Right ventricle myocardium inferior (tissue), 1 donor: ENCODE measurements around the gene DIRAS2. TPM values are rescaled to one million over a fixed set of nuclear protein-coding genes. Genes with fewer than 3 reads are reported as not detected.

ENCODE experiments used
- ATAC-seq: fragments of 200-7000 bp; cut with Tn5 transposase; one replicate; pipeline ENCODE4 v1.9.1; 2020; ENCODE audit warnings: mild to moderate bottlenecking, moderate library complexity
- DNase-seq: peaks from one replicate; pipeline ENCODE4 v3.0.0; 2021; ENCODE audit errors: missing footprints
- intact Hi-C: fragments of 100-400 bp; cut with DNase I; formaldehyde crosslinking; loops from one replicate; pipeline ENCODE4 v1.11.0; 2022
- total RNA-seq: library from RNA; stranded (reverse); fragmentation: NEBNext Ultra II Directional; extraction: Animal tissue kit (Norgen Biotek cat#: 25700); gene quantifications from one replicate; pipeline ENCODE4 v1.2.1, GENCODE V29; 2021
- donor health status: DM: no; HTN: yes; CAD: no; lungs with severe emphysema.

Gene DIRAS2
- total RNA-seq, 1 donor from 2014 or later: not detected

- intact Hi-C loops: no loop called here
- ATAC-seq (no peak), DNase-seq (no peak)
Measured at GRCh38 chr9:90629991-90630390, 12.6 kb downstream of the DIRAS2 start.

GRCh38 chr9:90629354-90629753 is 13.3 kb downstream of the DIRAS2 start:
- ATAC-seq (no peak), DNase-seq (no peak)
- intact Hi-C loops: no loop called here

- ATAC-seq: no peak
- intact Hi-C loops: no loop called here
Measured at GRCh38 chr9:90616806-90617205, 25.8 kb downstream of the DIRAS2 start.

GRCh38 chr9:90613502-90613901 is 29.1 kb downstream of the DIRAS2 start:
- ATAC-seq: no peak
- no peak for DNase-seq
- intact Hi-C loops: no loop called here

More at GRCh38 chr9:90616806-90617205, 25.8 kb downstream of the DIRAS2 start:
- DNase-seq: no peak

- intact Hi-C loops: no loop called here
- DNase-seq (no peak), ATAC-seq (no peak)
Measured at GRCh38 chr9:90612957-90613356, 29.7 kb downstream of the DIRAS2 start.

- DNase-seq (no peak), ATAC-seq (no peak)
- intact Hi-C loops: no loop called here
Measured at GRCh38 chr9:90611568-90611967, 31.1 kb downstream of the DIRAS2 start.

- intact Hi-C loops: no loop called here
- ATAC-seq (no peak), DNase-seq (no peak)
Measured at GRCh38 chr9:90611121-90611520, 31.5 kb downstream of the DIRAS2 start.

- intact Hi-C loops: no loop called here
- DNase-seq: no peak
- no peak for ATAC-seq
Measured at GRCh38 chr9:90607701-90608516, 34.7 kb downstream of the DIRAS2 start.

GRCh38 chr9:90600029-90600428 is 42.6 kb downstream of the DIRAS2 start:
- intact Hi-C loops: no loop called here
- ATAC-seq (no peak), DNase-seq (no peak)

- intact Hi-C loops: no loop called here
- ATAC-seq (no peak), DNase-seq (no peak)
Measured at GRCh38 chr9:90598191-90598590, 44.4 kb downstream of the DIRAS2 start.

GRCh38 chr9:90593646-90594045 is 49.0 kb downstream of the DIRAS2 start:
- ATAC-seq: no peak

GRCh38 chr9:90580576-90580975 is 62.0 kb downstream of the DIRAS2 start:
- intact Hi-C loops: no loop called here
- ATAC-seq (no peak), DNase-seq (no peak)

More at GRCh38 chr9:90593646-90594045, 49.0 kb downstream of the DIRAS2 start:
- intact Hi-C loops: no loop called here
- no peak for DNase-seq

- ATAC-seq: no peak
- intact Hi-C loops: no loop called here
- no peak for DNase-seq
Measured at GRCh38 chr9:90579181-90579580, 63.4 kb downstream of the DIRAS2 start.

GRCh38 chr9:90578126-90578815 is 64.4 kb downstream of the DIRAS2 start:
- intact Hi-C loops: no loop called here
- DNase-seq (no peak), ATAC-seq (no peak)

GRCh38 chr9:90569511-90569910 is 73.1 kb downstream of the DIRAS2 start:
- no peak for ATAC-seq
- intact Hi-C loops: no loop called here

GRCh38 chr9:90568667-90569066 is 74.0 kb downstream of the DIRAS2 start:
- ATAC-seq (no peak), DNase-seq (no peak)
- intact Hi-C loops: no loop called here

More at GRCh38 chr9:90569511-90569910, 73.1 kb downstream of the DIRAS2 start:
- no peak for DNase-seq

- intact Hi-C loops: no loop called here
- ATAC-seq: no peak
- no peak for DNase-seq
Measured at GRCh38 chr9:90562229-90562628, 80.4 kb downstream of the DIRAS2 start.
